Measurements from ENCODE around the gene EVPLL.

DNA sequence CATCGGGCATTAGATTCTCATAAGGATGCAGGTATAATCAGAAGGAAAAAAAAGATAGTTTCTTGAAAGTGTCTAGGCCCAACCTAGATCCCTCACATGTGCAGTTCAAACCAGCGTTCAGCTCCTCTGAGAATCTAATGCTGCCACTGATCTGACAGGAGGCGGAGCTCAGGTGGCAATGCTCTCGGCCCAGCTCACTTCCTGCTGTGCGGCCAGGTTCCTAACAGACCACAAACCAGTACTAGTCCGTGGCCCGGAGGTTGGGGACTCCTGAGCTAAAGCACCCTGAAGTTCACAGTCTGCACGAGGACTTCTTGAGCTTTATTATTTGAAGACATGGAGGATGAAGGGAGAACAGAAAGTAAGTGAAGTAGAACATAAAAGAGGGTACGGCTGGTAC, 45.7 kb upstream of the EVPLL start:
- TF ChIP-seq CTCF (IDR thresholded peaks at IDR 0.05): no peak
- no peak for TF ChIP-seq POLR2A (IDR thresholded peaks at IDR 0.05)

Data from ovary (tissue), 3 donors.